ENCODE data around the gene PPHLN1.

The PPHLN1 gene

DNA sequence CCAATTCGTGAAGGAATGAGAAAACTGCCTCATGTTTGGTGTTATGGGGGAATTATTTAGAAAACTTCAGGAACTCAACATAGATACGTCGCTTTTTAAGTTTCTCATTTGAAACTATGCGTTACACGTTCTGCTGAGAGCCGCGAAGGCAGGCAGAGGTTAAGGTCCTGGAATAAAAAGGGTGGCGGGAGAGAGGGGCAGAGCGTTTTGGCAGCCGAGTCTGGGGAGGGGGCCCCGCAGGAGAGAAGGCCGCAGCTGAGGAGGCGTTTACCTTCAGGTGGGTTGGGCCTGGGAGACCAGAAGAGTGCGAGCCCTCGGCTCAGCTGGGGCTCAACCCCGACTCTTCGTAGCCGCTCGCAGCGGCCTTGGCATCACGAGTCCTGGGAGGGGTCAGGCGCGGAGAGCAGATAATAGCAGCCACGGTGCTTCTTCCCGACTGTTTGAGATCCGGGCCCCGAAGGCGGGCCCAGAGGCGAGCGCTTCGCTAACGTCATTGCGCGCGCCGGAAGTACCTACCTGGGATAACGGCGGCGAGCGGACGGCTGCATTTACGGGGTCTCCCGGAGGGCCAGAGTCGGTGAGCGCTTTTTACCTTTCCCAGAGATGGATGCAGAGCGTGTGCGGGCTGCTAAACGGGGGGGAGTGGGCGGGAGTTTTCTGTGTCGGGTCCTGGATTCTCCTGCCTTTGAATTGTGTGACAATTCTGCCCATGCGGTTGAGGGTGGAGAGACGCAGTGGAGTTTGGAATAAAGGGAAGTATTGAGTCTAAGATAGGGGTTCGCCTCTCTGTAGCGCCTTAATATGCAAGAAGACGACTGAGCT lies at the start of gene PPHLN1, which contains the start of gene ZCRB1:
TSS of gene PPHLN1 (plus strand) at position 515 of the 822 bp plus-strand sequence. CDS start 9,736 bp downstream, outside the sequence.
TSS of gene ZCRB1 (minus strand) at position 442 of the 822 bp plus-strand sequence. CDS start 1,992 bp downstream, outside the sequence.
- DNase-seq (ENCODE audit: low read depth): peak; percentile 52

DNA sequence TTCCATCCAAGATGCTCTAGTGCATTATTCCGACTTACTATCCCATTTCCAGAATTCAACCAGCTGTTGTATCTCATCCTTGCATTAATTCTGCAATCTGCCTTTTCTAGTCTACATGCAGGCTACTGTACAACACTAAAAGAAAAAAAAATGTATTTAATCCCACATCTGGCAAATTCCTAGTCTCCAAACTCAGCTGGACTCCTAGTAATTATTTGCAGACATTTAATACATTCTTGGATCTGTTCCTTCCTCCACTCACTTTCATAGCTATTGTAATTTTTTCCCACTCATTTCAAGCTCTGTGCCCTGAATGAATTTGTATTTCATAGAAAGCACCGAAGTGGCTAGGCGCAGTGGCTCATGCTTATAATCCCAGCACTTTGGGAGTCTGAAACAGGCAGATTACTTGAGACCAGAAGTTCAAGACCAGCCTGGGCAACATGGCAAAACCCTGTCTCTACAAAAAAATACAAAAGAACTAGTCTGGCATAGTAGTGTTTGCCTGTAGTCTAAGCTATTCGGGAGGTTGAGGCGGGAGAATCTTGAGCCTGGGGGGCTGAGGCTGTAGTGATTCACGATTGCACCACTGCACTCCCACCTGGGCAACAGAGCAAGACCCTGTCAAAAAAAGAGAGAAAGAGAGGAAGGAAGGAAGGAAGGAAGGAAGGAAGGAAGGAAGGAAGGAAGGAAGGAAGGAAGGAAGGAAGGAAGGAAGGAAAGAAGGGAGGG lies 48.4 kb upstream of the PPHLN1 start:
- no peak for DNase-seq (ENCODE audit: low read depth)

- DNase-seq (ENCODE audit: low read depth): no peak
Measured at GRCh38 chr12:42278128-42278510, 47.8 kb upstream of the PPHLN1 start.

GRCh38 chr12:42281278-42281677 lies 44.7 kb upstream of the PPHLN1 start:
- DNase-seq (ENCODE audit: low read depth): no peak

DNA sequence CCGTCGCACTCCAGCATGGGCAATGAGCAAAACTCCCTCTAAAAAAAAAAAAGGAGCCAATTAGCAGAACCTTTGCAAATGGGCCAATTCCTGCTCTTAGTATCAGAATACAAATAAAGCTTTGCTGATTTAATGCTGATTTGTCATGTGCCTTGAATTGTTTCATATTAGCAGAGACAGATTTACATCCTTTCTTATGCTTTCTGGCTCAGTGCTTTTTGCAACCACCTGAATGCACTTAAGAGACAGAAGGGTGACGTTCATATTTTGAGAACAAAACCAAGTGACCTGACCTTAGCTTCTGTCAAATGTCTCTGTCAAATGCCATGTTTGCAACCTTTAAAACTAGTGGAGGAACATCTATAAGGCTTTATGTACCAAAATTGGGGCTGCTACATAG lies 44.1 kb upstream of the PPHLN1 start:
- DNase-seq (ENCODE audit: low read depth): no peak

- no peak for DNase-seq (ENCODE audit: low read depth)
Measured at GRCh38 chr12:42282294-42282693, 43.7 kb upstream of the PPHLN1 start.

DNA sequence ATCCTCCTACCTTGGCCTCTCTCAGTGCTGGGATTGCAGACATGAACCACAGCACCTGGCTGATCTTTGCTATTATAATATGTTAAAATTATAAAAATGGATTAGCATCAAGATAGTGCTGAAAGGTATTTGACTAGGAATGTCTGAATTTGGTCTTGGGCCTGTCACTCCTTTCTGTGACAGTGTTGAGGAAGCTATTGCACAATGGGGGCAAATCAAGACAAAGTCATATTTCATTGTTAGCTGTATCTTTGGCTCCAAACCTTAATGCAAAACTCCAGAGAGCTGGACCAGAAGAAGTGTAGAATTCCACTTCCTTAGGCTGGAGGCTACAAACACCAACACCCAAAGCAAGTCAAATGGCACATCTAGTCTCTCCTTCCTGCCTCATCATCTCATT lies 42.2 kb upstream of the PPHLN1 start:
- no peak for DNase-seq (ENCODE audit: low read depth)

DNA sequence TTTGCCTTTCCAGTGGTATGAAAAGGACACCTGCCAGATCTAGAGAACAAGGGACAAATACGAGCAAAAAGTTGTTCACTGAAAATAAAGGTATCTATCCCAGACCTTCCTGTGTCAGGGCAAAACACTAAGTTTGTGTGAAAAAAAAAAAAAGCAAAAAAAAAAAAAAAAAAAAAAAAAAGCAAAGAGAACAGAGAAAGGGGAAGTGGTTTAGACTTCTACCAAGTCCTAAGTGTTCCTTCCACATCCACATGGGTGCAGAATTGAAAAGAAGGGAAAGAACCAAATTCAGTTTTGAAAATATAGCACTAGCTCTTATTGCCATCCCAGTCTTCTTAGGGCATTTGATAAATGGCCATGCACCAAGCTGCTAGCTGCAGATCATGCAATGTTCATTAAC lies 41.8 kb upstream of the PPHLN1 start:
- DNase-seq (ENCODE audit: low read depth): no peak

DNA sequence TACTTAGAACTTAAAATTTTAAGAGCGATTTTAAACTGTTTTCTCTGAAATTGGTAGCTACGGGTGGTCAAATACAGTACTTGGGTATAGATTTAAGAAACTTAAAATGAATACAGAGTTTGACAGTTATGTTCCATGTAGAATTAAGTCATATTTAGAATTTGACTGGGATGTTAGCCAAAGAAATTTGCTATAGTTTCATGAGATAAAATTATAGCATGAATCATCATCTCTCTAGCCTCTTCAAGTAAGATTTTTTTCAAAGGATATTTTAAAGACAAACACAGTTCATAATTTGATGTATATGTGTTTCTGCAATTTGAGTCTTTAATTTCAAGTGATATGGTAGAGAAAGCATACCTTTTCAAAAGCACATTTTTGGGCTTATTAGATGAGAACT lies 41.1 kb upstream of the PPHLN1 start:
- DNase-seq (ENCODE audit: low read depth): no peak

DNA sequence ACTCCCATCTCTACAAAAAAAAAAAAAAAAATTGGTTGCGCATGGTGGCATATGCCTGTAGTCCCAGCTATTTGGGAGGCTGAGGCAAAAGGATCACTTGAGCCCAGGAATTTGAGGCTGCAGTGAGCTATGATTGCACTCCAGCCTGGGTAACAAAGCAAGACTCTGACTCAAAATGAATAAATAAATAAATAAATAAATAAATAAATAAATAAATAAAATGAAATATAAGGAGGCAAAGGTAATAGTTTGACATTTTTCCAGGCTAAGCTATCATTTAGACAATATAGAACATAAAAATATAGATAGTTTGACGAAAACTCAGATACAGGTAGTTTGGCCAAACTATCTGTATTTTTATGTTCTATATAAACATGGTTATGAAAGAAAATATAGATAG lies 40.5 kb upstream of the PPHLN1 start:
- DNase-seq (ENCODE audit: low read depth): no peak

DNA sequence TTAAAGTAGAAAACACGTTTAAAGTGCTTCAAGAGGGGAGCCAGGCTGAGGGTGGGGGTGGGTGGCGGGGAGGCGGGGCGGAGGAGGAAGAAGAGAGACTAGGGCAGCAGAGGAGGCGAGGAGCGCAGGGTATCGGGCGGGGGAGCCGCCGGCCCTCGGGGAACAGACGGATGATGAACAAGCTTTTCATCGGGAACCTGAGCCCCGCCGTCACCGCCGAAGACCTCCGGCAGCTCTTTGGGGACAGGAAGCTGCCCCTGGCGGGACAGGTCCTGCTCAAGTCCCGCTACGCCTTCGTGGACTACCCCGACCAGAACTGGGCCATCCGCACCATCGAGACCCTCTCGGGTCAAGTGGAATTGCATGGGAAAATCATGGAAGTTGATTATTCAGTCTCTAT lies 39.2 kb upstream of the PPHLN1 start:
- DNase-seq (ENCODE audit: low read depth): no peak

- DNase-seq (ENCODE audit: low read depth): no peak
Measured at GRCh38 chr12:42288544-42288943, 37.4 kb upstream of the PPHLN1 start.

DNA sequence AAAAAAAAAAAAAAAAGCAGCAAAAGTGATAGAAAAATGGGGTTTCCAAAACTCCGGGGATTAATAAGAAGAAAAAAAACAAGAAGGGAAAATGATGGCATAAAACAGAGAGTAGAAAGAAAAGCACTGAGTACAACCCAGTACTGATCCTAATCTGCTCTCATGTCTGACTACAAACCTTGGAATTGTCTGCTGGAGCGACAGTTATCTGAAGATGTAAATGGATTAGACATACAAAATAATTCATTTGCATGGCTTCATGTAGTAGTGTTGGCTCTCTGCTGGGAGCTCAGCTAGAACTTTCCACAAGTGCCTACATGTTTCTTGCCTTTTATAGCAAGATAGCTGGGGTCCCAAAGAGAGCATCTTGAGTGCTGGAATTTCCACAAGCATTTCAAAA lies 34.3 kb upstream of the PPHLN1 start:
- no peak for DNase-seq (ENCODE audit: low read depth)

DNA sequence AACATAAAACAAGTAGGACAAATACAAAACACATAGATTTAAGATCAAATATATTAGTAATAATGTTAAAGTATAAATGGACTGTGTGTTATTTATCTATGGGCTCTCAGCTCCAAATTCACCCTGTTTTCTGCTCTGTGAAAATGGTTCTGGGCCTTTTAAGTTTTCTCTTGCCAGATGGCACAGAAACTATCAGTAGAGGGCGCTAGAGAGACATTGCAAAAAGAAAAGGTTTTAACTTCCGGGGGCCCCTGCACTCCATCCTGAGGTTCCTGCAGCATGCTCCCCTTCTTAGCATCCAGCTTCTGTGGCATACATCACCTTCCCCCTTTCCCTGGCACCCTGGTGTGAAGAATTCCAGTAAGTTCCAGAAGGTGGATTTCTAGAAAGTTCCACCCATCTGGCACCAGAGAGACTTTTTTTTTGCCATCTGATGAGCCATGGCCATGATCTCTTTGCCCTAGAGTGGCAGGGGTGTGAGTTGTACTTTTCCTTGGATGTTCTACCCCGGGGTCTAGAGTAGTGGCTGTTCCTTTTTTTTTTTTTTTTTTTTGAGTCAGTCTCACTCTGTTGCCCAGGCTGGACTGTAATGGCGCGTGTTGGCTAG lies 29.4 kb upstream of the PPHLN1 start:
- DNase-seq (ENCODE audit: low read depth): no peak

DNA sequence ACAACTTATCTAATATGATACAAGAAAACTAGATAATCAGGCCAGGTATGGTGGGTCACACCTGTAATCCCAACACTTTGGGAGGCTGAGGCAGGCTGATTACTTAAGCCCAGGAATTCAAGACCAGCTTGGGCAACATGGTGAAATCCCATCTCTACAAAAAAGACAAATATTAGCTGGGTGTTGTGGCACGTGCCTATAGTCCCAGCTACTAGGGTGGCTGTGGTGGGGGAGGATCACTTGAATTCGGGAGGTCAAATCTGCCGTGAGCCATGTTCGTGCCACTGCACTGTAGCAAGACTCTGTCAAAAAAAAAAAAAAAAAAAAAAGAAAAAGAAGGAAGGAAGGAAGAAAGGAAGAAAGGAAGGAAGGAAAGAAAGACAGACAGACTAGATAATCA lies 27.1 kb upstream of the PPHLN1 start:
- DNase-seq (ENCODE audit: low read depth): no peak

DNA sequence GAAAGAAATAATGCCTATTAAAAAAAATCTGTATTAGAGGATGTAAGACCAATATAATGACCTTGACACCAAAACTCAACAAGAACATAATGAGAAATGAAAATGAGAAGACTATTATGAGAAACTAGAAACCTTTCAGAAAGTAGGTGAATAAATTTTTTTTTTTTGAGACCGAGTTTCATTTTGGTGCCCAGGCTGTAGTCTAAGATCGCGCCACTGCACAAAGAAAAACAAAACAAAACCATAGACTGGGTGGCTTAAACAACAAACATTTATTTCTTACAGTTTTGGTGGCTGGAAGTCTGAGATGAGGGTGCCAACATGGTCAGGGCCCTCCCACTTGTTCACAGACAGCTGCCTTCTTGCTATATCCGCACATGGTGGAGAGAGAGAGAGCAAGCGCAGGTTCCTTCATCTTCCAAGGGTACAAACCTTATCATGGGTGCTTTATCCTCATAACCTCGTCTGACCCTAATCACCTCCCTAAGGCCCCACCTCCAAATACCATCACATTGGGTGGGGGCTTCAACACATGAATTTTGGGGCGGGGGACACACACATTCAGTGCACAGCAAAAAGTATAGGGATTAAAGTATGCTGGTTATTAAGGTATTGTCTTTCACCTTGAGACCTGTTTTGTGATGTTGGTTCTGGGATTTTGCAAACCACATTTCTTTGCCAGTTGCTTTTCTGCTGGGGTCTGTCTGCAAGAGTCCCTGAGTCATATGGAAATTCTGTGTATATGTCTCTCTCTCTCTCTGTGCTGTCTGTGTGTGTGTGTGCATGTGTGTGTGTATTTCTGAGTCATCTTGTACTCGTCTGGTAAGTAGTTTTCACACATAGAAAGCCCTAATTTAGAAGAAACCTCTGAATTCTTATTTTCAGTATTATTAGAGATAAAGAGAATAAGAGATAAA lies 26.3 kb upstream of the PPHLN1 start:
- no peak for DNase-seq (ENCODE audit: low read depth)

- no peak for DNase-seq (ENCODE audit: low read depth)
Measured at GRCh38 chr12:42306297-42306696, 19.7 kb upstream of the PPHLN1 start.

- DNase-seq (ENCODE audit: low read depth): no peak
Measured at GRCh38 chr12:42308390-42308789, 17.6 kb upstream of the PPHLN1 start.

DNA sequence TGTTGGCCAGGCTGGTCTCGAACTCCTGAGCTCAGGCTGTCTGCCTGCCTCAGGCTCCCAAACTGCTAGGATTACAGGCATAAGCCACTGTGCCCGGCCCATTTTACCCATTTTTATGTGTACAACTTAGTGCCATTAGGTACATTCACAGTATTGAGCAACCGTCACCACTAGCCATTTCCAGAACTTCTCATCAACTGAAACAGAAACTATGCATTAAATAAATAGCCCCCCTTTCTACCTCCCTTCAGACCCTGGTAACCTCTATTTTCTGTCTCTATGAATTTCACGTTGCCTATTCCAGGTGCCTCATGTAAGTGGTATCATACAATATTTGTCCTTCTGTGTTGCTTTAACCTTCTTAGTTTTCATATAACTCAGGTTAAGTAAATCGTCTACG lies 16.0 kb upstream of the PPHLN1 start:
- DNase-seq (ENCODE audit: low read depth): no peak

GRCh38 chr12:42315108-42315507 lies 10.9 kb upstream of the PPHLN1 start:
- no peak for DNase-seq (ENCODE audit: low read depth)

GRCh38 chr12:42320796-42321195 lies 5.2 kb upstream of the PPHLN1 start:
- no peak for DNase-seq (ENCODE audit: low read depth)

- DNase-seq (ENCODE audit: low read depth): no peak
Measured at GRCh38 chr12:42322567-42322966, 3.4 kb upstream of the PPHLN1 start.
